ENCODE measurements around the gene YOD1. TPM values are rescaled to one million over a fixed set of nuclear protein-coding genes. Genes with fewer than 3 reads are reported as not detected.

YOD1 gene
- total RNA-seq, 1 experiment from 2014 or later: 19.2 TPM

DNA sequence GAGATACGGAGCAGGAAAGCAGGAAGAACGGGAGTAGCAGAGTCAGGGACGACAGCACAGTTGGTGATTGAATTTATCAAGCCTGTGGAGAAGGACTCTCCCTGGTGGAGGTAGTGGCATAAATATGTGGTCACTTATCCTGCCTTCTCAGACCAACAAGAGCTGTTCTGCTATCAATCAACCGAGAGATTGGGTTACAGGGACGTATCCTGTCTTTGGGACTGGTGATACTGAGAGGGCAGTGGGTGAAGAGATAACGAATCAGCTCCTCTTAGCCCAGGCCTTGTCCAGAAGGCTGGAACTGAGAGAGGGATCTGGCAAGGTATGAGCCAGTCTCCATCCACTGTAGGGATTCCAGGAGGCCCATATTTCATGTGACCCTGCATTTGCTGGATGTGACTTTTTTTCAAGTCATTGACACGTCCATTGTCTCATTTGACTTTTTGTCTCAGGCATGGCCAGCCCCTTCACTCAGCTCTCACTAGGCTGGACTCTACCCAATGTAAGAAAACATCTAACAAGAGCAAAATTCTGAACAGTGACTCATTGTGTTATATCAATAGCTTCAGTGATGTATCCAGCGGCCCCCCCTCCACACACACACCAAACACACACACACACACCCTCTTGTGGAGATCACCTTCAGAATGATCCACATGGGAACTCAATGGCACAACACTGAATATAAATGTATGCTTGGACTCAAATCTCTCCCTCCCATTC, 29.7 kb downstream of the YOD1 start:
- Mint-ChIP-seq H3K27me3 (ENCODE audit: insufficient read depth, unreplicated experiment) (no peaks in the 10 kb centered on the region), H3K36me3 (ENCODE audit: insufficient read depth, unreplicated experiment) (peaks cover 36% of the 10 kb centered on the region), H3K27ac (ENCODE audit: low read depth, unreplicated experiment) (peak overlapping the region; percentile 60), H3K4me3 (ENCODE audit: unreplicated experiment) (no peak overlapping the region), H3K9me3 (ENCODE audit: unreplicated experiment) (no peaks in the 10 kb centered on the region), H3K4me1 (ENCODE audit: insufficient read depth, unreplicated experiment) (peaks cover 61% of the 10 kb centered on the region)
- no peak for TF ChIP-seq CTCF (IDR thresholded peaks at IDR 0.05; ENCODE audit: unreplicated experiment)
- BruUV-seq (replicated peaks): no TSS peak
- ChIA-PET CTCF (interaction anchor here (0.5 to 17.4 kb wide), 13 partner anchors 11 to 602 kb away, joined by 3 to 280 read pairs (median 4); partner anchors contain the start of genes C1orf116, PFKFB2 and YOD1), POLR2A (interaction anchor here (0.6 to 27.1 kb wide), 15 partner anchors 18 to 1091 kb away, joined by 3 to 2100 read pairs (median 4); partner anchors contain the start of genes C1orf116, CD55, DYRK3 and PFKFB2)
- intact Hi-C loops (cut with micrococcal nuclease): no loop called here
- peak; percentile 59 for DNase-seq (ENCODE audit: unreplicated experiment)

DNA sequence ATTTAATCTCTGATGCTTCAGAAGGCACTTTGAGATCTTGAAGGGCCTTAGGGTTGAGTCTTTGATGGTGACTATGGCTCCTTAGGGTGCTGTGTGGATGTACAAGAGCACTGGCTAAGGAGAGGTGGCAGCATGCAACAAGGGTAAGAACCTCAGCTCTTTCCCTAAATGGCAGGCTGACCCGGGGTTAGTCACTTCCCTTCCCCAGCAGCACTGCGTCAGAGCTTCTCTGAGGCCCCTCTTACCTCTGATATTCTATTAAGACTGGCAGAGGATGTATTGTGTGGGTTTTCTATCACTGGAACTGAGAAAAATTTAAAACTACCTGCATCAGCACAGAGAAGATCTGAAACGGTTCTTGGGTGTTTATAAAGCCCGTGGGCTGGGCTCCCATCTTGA, 30.3 kb downstream of the YOD1 start:
- peak; percentile 52 for DNase-seq (ENCODE audit: unreplicated experiment)
- ChIA-PET CTCF (interaction anchor here (0.6 to 17.4 kb wide), 12 partner anchors 11 to 386 kb away, joined by 3 to 280 read pairs (median 6); partner anchors contain the start of genes C1orf116, PFKFB2 and YOD1), POLR2A (interaction anchor here (0.6 to 27.1 kb wide), 16 partner anchors 18 to 386 kb away, joined by 3 to 2100 read pairs (median 4); partner anchors contain the start of genes C1orf116, CD55, DYRK3 and PFKFB2)
- H3K27ac Mint-ChIP-seq (ENCODE audit: low read depth, unreplicated experiment): peak overlapping the region; percentile 60
- intact Hi-C loops (cut with micrococcal nuclease): no loop called here
- no TSS peak for BruUV-seq (replicated peaks)
- H3K9me3 Mint-ChIP-seq (ENCODE audit: unreplicated experiment): no peaks in the 10 kb centered on the region
- TF ChIP-seq CTCF (IDR thresholded peaks at IDR 0.05; ENCODE audit: unreplicated experiment): no peak
- no peaks in the 10 kb centered on the region for H3K27me3 Mint-ChIP-seq (ENCODE audit: insufficient read depth, unreplicated experiment)
- H3K4me3 Mint-ChIP-seq (ENCODE audit: unreplicated experiment): no peak overlapping the region
- peaks cover 31% of the 10 kb centered on the region for H3K36me3 Mint-ChIP-seq (ENCODE audit: insufficient read depth, unreplicated experiment)
- peaks cover 60% of the 10 kb centered on the region for H3K4me1 Mint-ChIP-seq (ENCODE audit: insufficient read depth, unreplicated experiment)

DNA sequence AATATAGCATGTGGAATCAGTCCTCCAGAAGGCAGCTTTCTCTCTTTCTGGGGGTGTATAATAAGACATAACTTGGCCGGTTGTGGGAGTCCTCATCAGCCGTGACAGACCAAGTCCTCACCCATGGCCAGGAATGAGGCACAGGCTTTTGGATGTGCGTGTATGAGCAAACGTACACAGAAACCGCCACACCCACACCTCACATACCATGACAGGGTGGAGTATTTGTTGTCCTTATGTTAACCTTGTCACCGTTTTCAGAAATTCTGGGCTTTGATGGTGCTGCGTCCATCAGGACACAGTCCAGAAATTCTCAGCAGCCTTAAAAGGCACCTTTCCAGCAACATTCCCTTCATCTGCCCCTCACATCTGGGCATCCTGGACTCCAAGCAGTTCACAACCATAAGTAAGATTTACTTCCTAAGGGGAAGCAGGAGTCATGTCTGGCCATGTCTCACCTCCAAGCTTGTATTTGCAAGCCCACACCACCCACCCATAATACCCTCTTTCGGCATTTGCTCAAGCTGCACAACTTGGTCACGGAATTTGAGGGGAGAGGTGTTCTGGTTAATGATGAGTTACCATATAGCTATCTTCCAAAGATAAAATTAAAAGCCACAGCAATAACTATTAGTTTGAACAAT, 30.8 kb downstream of the YOD1 start:
- POLR2A ChIA-PET: interaction anchor here (0.6 to 27.1 kb wide), 18 partner anchors 17 to 385 kb away, joined by 3 to 2100 read pairs (median 3); partner anchors contain the start of genes C1orf116, CD55, DYRK3 and PFKFB2
- no peaks in the 10 kb centered on the region for H3K9me3 Mint-ChIP-seq (ENCODE audit: unreplicated experiment)
- H3K27me3 Mint-ChIP-seq (ENCODE audit: insufficient read depth, unreplicated experiment): no peaks in the 10 kb centered on the region
- peak overlapping the region; percentile 5 for H3K4me3 Mint-ChIP-seq (ENCODE audit: unreplicated experiment)
- peaks cover 57% of the 10 kb centered on the region for H3K4me1 Mint-ChIP-seq (ENCODE audit: insufficient read depth, unreplicated experiment)
- intact Hi-C loops (cut with micrococcal nuclease): no loop called here
- TSS peak; percentile 73 for BruUV-seq (replicated peaks)
- no peak for TF ChIP-seq CTCF (IDR thresholded peaks at IDR 0.05; ENCODE audit: unreplicated experiment)
- CTCF ChIA-PET: interaction anchor here (0.6 to 17.4 kb wide), 11 partner anchors 12 to 224 kb away, joined by 3 to 280 read pairs (median 6); partner anchors contain the start of genes C1orf116, PFKFB2 and YOD1
- DNase-seq (ENCODE audit: unreplicated experiment): peak; percentile 81
- H3K36me3 Mint-ChIP-seq (ENCODE audit: insufficient read depth, unreplicated experiment): peaks cover 26% of the 10 kb centered on the region
- H3K27ac Mint-ChIP-seq (ENCODE audit: low read depth, unreplicated experiment): peak overlapping the region; percentile 60

GRCh38 chr1:207019661-207020060, 31.3 kb downstream of the YOD1 start:
- POLR2A ChIA-PET: interaction anchor here (0.6 to 27.1 kb wide), 15 partner anchors 17 to 446 kb away, joined by 3 to 2100 read pairs (median 4); partner anchors contain the start of genes C1orf116, CD55, DYRK3 and PFKFB2
- intact Hi-C loops (cut with micrococcal nuclease): no loop called here
- DNase-seq (ENCODE audit: unreplicated experiment): no peak
- BruUV-seq (replicated peaks): TSS peak; percentile 82
- H3K9me3 Mint-ChIP-seq (ENCODE audit: unreplicated experiment): no peaks in the 10 kb centered on the region
- peak overlapping the region; percentile 60 for H3K27ac Mint-ChIP-seq (ENCODE audit: low read depth, unreplicated experiment)
- CTCF ChIA-PET: interaction anchor here (0.8 to 17.4 kb wide), 9 partner anchors 8 to 225 kb away, joined by 3 to 280 read pairs (median 6); partner anchors contain the start of genes C1orf116 and YOD1
- TF ChIP-seq CTCF (IDR thresholded peaks at IDR 0.05; ENCODE audit: unreplicated experiment): no peak
- H3K4me3 Mint-ChIP-seq (ENCODE audit: unreplicated experiment): peak overlapping the region; percentile 5
- peaks cover 55% of the 10 kb centered on the region for H3K4me1 Mint-ChIP-seq (ENCODE audit: insufficient read depth, unreplicated experiment)
- no peaks in the 10 kb centered on the region for H3K27me3 Mint-ChIP-seq (ENCODE audit: insufficient read depth, unreplicated experiment)
- H3K36me3 Mint-ChIP-seq (ENCODE audit: insufficient read depth, unreplicated experiment): peaks cover 20% of the 10 kb centered on the region

All from MCF 10A (cell line).